22Rv1 (cell line): ENCODE results near the gene CDH12.

ENCODE experiments used
- H3K27ac ChIP-seq: fragments of 450-650 bp; 2 replicates; pipeline ENCODE4 v1.5.1; 2017
- CTCF ChIP-seq: fragments of 450-650 bp; IDR thresholded peaks from 2 replicates; pipeline ENCODE4 v1.5.1; 2017; ENCODE audit warnings: mild to moderate bottlenecking
- ZFX ChIP-seq: fragments of 450-650 bp; IDR thresholded peaks from 2 replicates; pipeline ENCODE4 v1.6.1; 2017; ENCODE audit warnings: antibody characterized with exemption, borderline replicate concordance

CDH12 gene

GRCh38 chr5:22605473-22605872, 247.7 kb downstream of the CDH12 start:
- no peak for TF ChIP-seq ZFX
- no peak for TF ChIP-seq CTCF
- no peak overlapping the region for H3K27ac ChIP-seq

- H3K27ac ChIP-seq, result no peak overlapping the region
- TF ChIP-seq CTCF (no peak), ZFX (no peak)
These were observed 248.4 kb downstream of the CDH12 start for GRCh38 chr5:22604711-22605110.

GRCh38 chr5:22598796-22599195, 254.3 kb downstream of the CDH12 start:
- no peak for TF ChIP-seq CTCF
- TF ChIP-seq ZFX, result no peak
- no peak overlapping the region for H3K27ac ChIP-seq

GRCh38 chr5:22596404-22596970, 256.7 kb downstream of the CDH12 start:
- no peak for TF ChIP-seq ZFX
- TF ChIP-seq CTCF, result no peak
- H3K27ac ChIP-seq, result no peak overlapping the region

- TF ChIP-seq ZFX, result no peak
- no peak for TF ChIP-seq CTCF
- no peak overlapping the region for H3K27ac ChIP-seq
These were observed 258.7 kb downstream of the CDH12 start for GRCh38 chr5:22594491-22594890.

- H3K27ac ChIP-seq, result no peak overlapping the region
- TF ChIP-seq CTCF, result no peak
These were observed 259.6 kb downstream of the CDH12 start for GRCh38 chr5:22593592-22593991.

GRCh38 chr5:22591461-22591860, 261.7 kb downstream of the CDH12 start:
- TF ChIP-seq CTCF, result no peak
- no peak for TF ChIP-seq ZFX
- no peak overlapping the region for H3K27ac ChIP-seq
